ENCODE results near the gene AMN1.
"Not testable (repeated sequence)": the region's sequence is repeated elsewhere in the genome, so short reads cannot be mapped to it uniquely, and the experiment has no call there.

The AMN1 gene

DNA sequence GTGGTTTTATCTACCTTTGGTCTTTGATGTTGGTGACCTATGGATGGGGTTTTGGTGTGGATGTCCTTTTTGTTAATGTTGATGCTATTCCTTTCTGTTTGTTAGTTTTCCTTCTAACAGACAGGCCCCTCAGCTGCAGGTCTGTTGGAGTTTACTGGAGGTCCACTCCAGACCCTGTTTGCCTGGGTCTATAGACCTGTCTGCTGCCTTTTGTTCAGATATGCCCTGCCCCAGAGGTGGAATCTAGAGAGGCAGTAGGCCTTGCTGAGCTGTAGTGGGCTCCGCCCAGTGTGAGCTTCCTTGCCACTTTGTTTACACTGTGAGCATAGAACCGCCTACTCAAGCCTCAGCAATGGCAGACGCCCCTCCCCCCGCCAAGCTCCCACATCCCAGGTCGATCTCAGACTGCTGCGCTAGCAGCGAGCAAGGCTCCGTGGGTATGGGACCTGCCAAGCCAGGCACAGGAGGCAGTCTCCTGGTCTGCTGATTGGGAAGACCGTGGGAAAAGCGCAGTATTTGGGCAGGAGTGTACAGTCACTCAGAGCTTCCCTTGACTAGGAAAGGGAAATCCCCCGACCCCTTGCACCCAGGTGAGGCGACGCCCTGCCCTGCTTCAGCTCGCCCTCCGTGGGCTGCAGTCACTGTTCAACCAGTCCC is 10.2 kb downstream of the AMN1 start:
- H3K4me1 Mint-ChIP-seq (ENCODE audit: low read depth): peaks cover 53% of the 10 kb centered on the region
- H3K27me3 Mint-ChIP-seq, H3K27ac Mint-ChIP-seq, H3K4me3 Mint-ChIP-seq: not testable (repeated sequence)
- H3K9me3 Mint-ChIP-seq: peaks cover 13% of the 10 kb centered on the region
- peaks cover 38% of the 10 kb centered on the region for H3K36me3 Mint-ChIP-seq (ENCODE audit: low read depth)

DNA sequence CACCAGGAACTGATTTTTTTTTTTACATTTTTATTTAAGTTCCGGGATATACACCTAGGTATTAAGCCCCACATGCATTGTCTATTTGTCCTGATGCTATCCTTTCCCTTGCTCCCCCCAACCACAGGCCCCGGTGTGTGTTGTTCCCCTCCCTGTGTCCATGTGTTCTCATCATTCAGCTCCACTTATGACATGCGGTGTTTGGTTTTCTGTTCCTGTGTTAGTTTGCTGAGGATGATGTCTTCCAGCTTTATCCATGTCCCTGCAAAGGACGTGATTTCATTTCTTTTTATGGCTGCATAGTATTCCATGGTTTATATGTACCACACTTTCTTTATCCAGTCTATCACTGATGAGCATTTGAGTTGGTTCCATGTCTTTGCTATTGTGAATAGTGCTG is 11.8 kb downstream of the AMN1 start:
- not testable (repeated sequence) for H3K27ac Mint-ChIP-seq, H3K27me3 Mint-ChIP-seq, H3K4me3 Mint-ChIP-seq
- Mint-ChIP-seq H3K36me3 (ENCODE audit: low read depth) (peaks cover 35% of the 10 kb centered on the region), H3K9me3 (peaks cover 13% of the 10 kb centered on the region), H3K4me1 (ENCODE audit: low read depth) (peaks cover 36% of the 10 kb centered on the region)

DNA sequence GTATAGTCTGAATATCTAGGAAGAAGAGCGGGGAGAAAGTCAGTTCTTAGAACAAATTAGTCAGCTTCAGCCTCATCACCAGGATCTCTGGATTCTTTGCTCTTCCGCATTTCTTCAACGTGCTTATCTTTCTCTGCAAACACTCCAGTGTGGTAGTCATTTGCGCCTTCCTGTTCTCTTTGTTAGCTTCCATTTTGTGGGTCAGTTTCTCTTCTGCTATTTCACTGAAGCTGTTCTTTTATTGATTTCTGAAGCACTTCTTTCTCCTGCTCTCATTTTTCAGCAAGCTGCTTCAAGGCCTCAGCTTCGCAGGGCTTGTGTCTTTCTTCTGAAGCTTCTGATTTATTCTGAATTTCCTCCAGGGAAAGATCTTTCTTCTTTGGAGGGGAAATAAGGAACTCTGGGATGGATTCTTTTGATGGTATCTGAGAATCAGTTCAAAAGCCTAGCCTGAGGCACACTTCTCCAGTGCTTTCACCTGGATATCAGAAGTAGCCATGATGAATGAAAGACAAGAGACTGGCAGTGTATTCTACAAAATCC is 13.5 kb downstream of the AMN1 start:
- Mint-ChIP-seq H3K4me1 (ENCODE audit: low read depth) (peaks cover 27% of the 10 kb centered on the region), H3K9me3 (peaks cover 16% of the 10 kb centered on the region), H3K27ac (peak overlapping the region; percentile 67), H3K4me3 (peak overlapping the region; percentile 17), H3K36me3 (ENCODE audit: low read depth) (peaks cover 32% of the 10 kb centered on the region), H3K27me3 (no peaks in the 10 kb centered on the region)

DNA sequence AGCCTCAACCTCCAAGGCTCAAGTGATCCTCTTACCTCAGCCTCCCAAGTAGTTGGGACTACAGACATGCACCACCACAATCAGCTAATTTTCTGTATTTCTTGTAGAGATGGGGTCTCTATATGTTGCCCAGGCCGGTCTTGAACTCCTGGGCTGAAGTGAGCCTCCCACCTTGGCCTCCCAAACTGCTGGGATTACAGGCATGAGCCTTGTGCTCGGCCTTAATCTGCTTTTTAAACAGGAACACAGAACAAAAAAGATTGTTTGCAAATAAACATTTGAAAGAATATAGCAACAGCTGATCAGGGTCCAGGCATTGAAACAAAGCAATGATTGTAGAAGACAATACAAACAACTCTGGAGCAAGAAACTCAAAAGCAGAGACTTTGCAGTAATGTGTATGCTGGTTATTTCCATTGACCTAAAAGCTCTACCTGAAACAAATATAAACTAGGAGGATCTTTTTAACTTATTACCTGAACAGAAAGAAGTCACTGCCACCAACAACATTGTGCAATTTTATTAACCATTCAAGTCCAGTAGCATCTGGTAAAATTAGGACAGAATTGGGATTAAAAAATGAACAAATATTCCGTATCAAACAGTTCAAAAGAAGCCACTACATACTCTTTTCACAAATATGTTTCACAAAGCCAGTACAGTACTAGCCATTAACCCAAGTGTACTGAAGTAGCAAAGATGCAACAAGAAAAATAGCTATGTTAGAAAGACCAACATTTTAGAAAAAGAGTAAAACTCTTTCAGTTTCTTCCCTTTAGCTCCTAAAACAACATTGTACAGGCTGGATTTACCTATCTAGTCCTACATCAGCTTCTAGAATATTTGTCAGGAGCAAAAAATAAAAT is 14.2 kb downstream of the AMN1 start:
- H3K4me3 Mint-ChIP-seq: no peak overlapping the region
- peaks cover 16% of the 10 kb centered on the region for H3K9me3 Mint-ChIP-seq
- H3K27me3 Mint-ChIP-seq: no peaks in the 10 kb centered on the region
- H3K4me1 Mint-ChIP-seq (ENCODE audit: low read depth): peaks cover 28% of the 10 kb centered on the region
- peaks cover 34% of the 10 kb centered on the region for H3K36me3 Mint-ChIP-seq (ENCODE audit: low read depth)
- peak overlapping the region; percentile 67 for H3K27ac Mint-ChIP-seq

DNA sequence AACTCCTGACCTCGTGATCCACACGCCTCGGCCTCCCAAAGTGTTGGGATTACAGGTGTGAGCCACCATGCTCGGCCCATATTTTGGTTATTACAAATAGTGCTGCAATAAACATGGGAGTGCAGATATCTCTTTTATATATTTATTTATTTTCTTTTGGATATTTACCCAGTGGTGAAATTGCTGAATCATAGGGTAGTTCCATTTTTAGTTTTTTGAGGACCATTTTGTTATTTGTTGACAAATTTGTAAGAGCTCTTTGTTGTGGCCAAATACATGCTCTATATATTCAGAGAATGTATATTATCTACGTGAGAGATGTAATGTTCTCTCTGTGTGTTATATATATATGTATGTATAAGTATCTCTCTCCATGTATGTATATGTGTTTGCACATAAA is 15.9 kb downstream of the AMN1 start:
- H3K4me1 Mint-ChIP-seq (ENCODE audit: low read depth): peaks cover 25% of the 10 kb centered on the region
- H3K36me3 Mint-ChIP-seq (ENCODE audit: low read depth): peaks cover 34% of the 10 kb centered on the region
- H3K27me3 Mint-ChIP-seq: no peaks in the 10 kb centered on the region
- H3K4me3 Mint-ChIP-seq: no peak overlapping the region
- no peak overlapping the region for H3K27ac Mint-ChIP-seq
- peaks cover 19% of the 10 kb centered on the region for H3K9me3 Mint-ChIP-seq

DNA sequence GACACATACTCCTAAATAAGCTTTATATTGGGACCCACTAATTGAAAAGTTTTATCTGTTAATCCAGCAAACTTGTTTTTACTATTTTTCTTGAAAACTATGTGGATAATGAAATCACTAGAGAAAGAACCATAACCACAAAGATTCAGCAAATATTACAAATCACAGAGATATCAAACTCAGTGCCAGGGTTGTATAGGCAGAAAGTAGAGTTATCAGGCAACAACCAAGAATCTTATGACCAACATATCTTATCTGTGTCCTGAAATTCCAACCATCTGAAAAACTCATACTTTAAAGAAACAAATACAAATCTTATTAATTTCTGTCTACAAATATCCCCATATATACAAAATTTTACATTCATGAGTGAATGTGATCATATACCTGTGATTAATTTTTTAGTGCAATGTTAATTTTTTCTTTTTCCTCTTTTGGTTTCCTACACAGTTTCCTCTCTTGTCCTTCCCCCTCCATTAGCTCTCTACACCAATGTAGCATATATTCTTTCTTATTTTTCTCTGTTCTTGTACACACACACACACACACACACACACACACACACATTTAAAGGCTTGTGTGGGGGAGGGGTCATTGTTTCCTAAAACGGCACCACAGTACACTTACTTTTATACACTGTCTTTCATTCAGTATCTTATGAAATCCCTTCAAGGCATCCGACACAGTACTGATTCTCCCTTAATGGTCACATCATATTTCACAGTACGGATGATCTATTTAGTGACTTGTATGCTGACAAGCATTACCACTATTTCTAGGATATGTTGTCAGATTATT is 18.6 kb downstream of the AMN1 start:
- Mint-ChIP-seq H3K9me3 (peaks cover 19% of the 10 kb centered on the region), H3K27me3 (no peaks in the 10 kb centered on the region), H3K27ac (no peak overlapping the region), H3K36me3 (ENCODE audit: low read depth) (peaks cover 35% of the 10 kb centered on the region), H3K4me3 (no peak overlapping the region), H3K4me1 (ENCODE audit: low read depth) (peaks cover 22% of the 10 kb centered on the region)

DNA sequence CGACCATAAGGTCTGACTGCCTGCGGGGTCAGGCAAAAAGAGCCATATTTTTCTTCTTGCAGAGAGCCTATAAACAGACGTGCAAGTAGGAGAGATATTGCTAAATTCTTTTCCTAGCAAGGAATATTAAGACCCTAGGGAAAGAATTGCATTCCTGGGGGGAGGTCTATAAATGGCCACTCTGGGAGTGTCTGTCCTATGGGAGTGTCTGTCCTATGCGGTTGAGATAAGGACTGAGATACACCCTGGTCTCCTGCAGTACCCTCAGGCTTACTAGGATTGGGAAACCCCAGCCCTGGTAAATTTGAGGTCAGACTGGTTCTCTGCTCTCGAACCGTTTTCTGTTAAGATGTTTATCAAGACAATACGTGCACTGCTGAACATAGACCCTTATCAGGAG is 20.7 kb downstream of the AMN1 start:
- not testable (repeated sequence) for H3K27ac Mint-ChIP-seq, H3K27me3 Mint-ChIP-seq, H3K4me3 Mint-ChIP-seq
- peaks cover 33% of the 10 kb centered on the region for H3K36me3 Mint-ChIP-seq (ENCODE audit: low read depth)
- peaks cover 27% of the 10 kb centered on the region for H3K4me1 Mint-ChIP-seq (ENCODE audit: low read depth)
- H3K9me3 Mint-ChIP-seq: peaks cover 19% of the 10 kb centered on the region

DNA sequence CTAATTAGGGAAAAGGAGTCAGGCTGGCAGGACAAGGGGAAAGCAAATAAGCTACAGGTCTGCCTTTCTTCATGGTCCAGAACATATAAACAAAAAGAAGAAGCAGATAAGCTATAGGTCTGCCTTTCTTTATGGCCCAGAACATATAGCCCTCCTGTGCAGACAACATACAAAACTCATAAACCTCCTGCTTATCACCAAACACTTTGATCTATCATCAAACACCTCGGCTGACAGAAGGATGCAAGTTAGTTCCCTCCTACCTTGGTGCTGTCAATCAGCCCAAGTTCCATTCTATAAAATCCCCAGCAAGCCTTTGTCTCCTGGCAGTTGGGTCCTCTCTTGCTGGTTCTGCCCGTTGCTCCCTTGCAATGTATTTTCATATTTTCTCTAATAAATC is 23.2 kb downstream of the AMN1 start:
- H3K9me3 Mint-ChIP-seq: peaks cover 16% of the 10 kb centered on the region
- H3K36me3 Mint-ChIP-seq (ENCODE audit: low read depth): peaks cover 36% of the 10 kb centered on the region
- no peak overlapping the region for H3K27ac Mint-ChIP-seq
- H3K4me3 Mint-ChIP-seq: no peak overlapping the region
- no peaks in the 10 kb centered on the region for H3K27me3 Mint-ChIP-seq
- H3K4me1 Mint-ChIP-seq (ENCODE audit: low read depth): peaks cover 25% of the 10 kb centered on the region

DNA sequence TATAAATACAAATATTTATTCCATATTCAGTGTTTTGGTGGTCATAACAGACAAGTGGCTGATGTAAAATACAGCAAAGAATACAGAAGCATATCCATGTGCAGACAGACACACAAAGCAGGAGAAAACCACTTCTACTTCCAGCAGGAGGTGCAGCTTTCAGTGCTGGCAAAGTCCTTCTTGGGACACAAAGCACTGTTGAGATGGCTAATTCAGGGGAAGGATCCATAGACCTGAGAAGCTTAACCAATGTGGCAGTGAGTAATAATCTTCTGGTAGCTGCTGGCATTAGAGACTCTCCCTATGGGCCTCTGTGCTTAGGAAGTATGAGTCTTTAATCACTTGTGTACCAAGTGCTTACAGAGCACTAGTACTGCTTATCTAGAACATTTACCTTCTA is 26.8 kb downstream of the AMN1 start:
- peaks cover 4% of the 10 kb centered on the region for H3K9me3 Mint-ChIP-seq
- no peaks in the 10 kb centered on the region for H3K27me3 Mint-ChIP-seq
- H3K36me3 Mint-ChIP-seq (ENCODE audit: low read depth): peaks cover 35% of the 10 kb centered on the region
- no peak overlapping the region for H3K27ac Mint-ChIP-seq
- H3K4me3 Mint-ChIP-seq: no peak overlapping the region
- H3K4me1 Mint-ChIP-seq (ENCODE audit: low read depth): peaks cover 22% of the 10 kb centered on the region

DNA sequence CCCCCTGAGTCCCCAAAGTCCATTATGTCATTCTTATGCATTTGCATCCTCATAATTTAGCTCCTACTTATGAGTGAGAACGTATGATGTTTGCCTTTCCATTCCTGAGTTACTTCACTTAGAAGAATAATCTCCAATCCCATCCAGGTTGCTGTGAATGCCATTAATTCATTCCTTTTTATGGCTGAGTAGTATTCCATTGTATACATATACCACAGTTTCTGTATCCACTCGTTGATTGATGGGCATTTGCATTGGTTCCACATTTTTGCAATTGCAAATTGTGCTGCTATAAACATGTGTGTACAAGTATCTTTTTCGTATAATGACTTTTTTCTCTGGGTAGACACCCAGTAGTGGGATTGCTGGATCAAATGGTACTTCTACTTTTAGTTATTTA is 38.9 kb downstream of the AMN1 start:
- not testable (repeated sequence) for H3K9me3 Mint-ChIP-seq; H3K27me3 Mint-ChIP-seq; H3K27ac Mint-ChIP-seq; H3K4me3 Mint-ChIP-seq; H3K4me1 Mint-ChIP-seq (ENCODE audit: low read depth)
- H3K36me3 Mint-ChIP-seq (ENCODE audit: low read depth): peaks cover 40% of the 10 kb centered on the region

DNA sequence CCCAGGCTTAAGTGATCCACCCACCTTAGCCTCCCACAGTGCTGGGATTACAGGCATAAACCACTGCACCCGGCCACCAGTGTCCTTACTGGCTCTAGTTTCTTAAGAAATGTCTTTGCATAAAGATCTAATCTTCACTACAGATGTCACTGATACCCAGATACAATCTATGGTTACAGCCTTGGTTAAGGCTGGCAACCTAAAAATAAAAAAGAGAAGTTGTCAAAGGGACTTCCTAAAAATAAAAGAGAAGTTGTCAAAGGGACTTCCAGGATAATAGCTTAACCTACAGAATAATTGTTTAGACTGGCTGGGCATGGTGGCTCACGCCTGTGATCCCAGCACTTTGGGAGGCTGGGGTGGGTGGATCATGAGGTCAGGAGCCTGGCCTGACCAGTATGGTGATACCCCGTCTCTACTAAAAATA is 41.7 kb downstream of the AMN1 start:
- Mint-ChIP-seq H3K9me3 (peaks cover 7% of the 10 kb centered on the region), H3K4me3 (peak overlapping the region; percentile 42), H3K27ac (peak overlapping the region; percentile 77), H3K36me3 (ENCODE audit: low read depth) (peaks cover 56% of the 10 kb centered on the region), H3K27me3 (no peaks in the 10 kb centered on the region), H3K4me1 (ENCODE audit: low read depth) (peaks cover 11% of the 10 kb centered on the region)

DNA sequence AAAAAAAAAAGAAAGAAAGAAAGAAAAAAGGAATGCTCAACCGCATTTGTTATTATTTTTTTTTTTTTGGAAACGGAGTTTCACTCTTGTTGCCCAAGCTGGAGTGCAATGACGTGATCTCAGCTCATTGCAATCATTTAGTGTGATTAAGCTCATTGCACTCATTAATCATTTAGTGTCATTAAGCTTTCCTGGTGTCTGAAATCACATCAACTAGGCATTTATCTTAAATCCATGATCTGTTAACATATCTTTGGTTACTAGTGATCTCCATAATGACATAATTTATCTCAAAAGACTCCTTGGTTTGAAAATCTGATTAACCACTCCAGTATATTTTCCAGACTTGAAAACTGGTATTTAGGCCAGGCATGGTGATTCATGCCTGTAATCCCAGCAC is 43.0 kb downstream of the AMN1 start:
- no peak overlapping the region for H3K27ac Mint-ChIP-seq
- no peaks in the 10 kb centered on the region for H3K27me3 Mint-ChIP-seq
- H3K36me3 Mint-ChIP-seq (ENCODE audit: low read depth): peaks cover 53% of the 10 kb centered on the region
- peaks cover 14% of the 10 kb centered on the region for H3K4me1 Mint-ChIP-seq (ENCODE audit: low read depth)
- no peak overlapping the region for H3K4me3 Mint-ChIP-seq
- H3K9me3 Mint-ChIP-seq: peaks cover 7% of the 10 kb centered on the region

DNA sequence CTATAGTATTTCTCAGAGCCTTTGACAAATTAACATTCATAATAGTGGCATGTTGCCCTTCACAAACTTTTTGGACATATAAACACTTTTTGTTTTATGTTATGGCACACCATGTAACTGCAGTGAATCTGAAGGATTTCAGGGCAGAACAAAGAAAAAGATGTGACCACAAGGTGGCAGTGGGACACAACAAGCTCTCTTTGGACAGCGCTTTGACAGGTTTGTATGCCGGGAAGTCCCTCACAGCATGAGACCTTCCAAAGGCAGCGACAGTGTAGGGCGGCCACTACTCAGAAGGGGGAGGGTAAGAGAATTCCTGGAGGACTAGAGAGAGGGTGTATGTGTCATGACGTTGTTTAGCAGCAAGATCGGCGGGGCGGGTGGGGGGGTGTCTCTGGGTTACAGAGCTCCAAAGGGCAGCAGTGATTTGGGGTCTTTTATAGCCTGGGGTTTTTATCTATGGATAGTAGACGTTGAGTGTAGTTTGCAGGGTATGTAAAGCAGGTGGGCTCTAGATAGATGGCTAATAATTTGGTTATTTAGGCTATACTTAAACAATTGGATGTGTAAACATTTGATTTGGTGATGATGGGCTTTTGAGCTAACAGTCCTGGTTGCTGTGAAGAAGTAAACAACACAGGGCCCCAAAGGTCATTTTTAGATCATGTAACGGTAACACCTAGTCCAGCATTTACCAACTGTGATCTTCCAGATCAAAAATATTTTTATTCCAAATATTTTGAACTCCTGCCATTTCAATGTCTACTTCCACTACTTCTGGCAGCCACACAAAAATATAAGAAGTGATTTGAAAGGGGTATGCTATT is 46.5 kb downstream of the AMN1 start:
- Mint-ChIP-seq H3K4me3 (no peak overlapping the region), H3K4me1 (ENCODE audit: low read depth) (peaks cover 14% of the 10 kb centered on the region), H3K27me3 (no peaks in the 10 kb centered on the region), H3K9me3 (peaks cover 7% of the 10 kb centered on the region), H3K36me3 (ENCODE audit: low read depth) (peaks cover 42% of the 10 kb centered on the region), H3K27ac (peak overlapping the region; percentile 50)

DNA sequence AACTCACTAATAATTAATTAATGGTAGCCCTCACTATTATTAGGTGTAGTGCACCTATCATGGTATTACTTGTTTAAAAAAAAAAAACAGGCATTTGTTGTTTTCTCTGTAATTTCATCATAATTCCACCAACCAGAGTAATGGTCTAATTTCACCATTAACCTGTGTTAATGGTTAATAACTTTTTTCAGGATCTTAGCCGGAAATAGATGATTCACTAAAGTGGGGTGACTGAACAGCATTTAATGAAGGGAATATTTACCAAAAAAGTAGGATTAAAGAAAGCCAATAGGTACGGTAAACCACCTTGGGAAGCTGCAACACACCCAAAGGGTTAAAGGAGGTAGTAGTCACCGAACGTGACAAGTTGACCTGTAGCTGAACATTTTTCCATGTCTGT is 56.3 kb downstream of the AMN1 start:
- H3K36me3 Mint-ChIP-seq (ENCODE audit: low read depth): peaks cover 40% of the 10 kb centered on the region
- no peaks in the 10 kb centered on the region for H3K27me3 Mint-ChIP-seq
- no peaks in the 10 kb centered on the region for H3K4me1 Mint-ChIP-seq (ENCODE audit: low read depth)
- H3K27ac Mint-ChIP-seq: no peak overlapping the region
- H3K4me3 Mint-ChIP-seq: no peak overlapping the region
- H3K9me3 Mint-ChIP-seq: peaks cover 10% of the 10 kb centered on the region
